Neuron (in vitro differentiated cells): ENCODE measurements around the gene TTC1.
"Not testable (repeated sequence)": the region's sequence is repeated elsewhere in the genome, so short reads cannot be mapped to it uniquely, and the experiment has no call there.

ENCODE experiments used
- H2AFZ ChIP-seq: one replicate; pipeline ENCODE4 v1.6.1; 2013; ENCODE audit warnings: low read depth, mild to moderate bottlenecking, inconsistent platforms, low read length, moderate library complexity
- H3K27me3 ChIP-seq: one replicate; pipeline ENCODE4 v1.6.1; 2013; ENCODE audit warnings: low read length; ENCODE audit not compliant: insufficient read depth
- H3K36me3 ChIP-seq: one replicate; pipeline ENCODE4 v1.6.1; 2013; ENCODE audit warnings: low read length; ENCODE audit not compliant: insufficient read depth
- H3K4me1 ChIP-seq: one replicate; pipeline ENCODE4 v1.6.1; 2013; ENCODE audit warnings: low read length; ENCODE audit not compliant: insufficient read depth
- H3K4me3 ChIP-seq: 2 replicates; pipeline ENCODE4 v1.5.1; 2013; ENCODE audit warnings: mild to moderate bottlenecking, low read length, moderate library complexity
- H3K9me3 ChIP-seq: one replicate; pipeline ENCODE4 v1.6.1; 2013; ENCODE audit warnings: low read length

The TTC1 gene

GRCh38 chr5:160061770-160062169 is 52.8 kb downstream of the TTC1 start:
- peaks cover 3% of the 10 kb centered on the region for H3K9me3 ChIP-seq
- no peak overlapping the region for H2AFZ ChIP-seq
- H3K4me1 ChIP-seq = no peaks in the 10 kb centered on the region
- H3K4me3 ChIP-seq = no peak overlapping the region
- no peaks in the 10 kb centered on the region for H3K27me3 ChIP-seq
- H3K36me3 ChIP-seq = peaks cover 55% of the 10 kb centered on the region

GRCh38 chr5:160064417-160064810 is 55.5 kb downstream of the TTC1 start:
- Histone ChIP-seq H2AFZ (no peak overlapping the region), H3K27me3 (no peaks in the 10 kb centered on the region), H3K4me1 (no peaks in the 10 kb centered on the region), H3K9me3 (no peaks in the 10 kb centered on the region), H3K4me3 (no peak overlapping the region), H3K36me3 (peaks cover 42% of the 10 kb centered on the region)

- H3K36me3 ChIP-seq = peaks cover 35% of the 10 kb centered on the region
- no peaks in the 10 kb centered on the region for H3K9me3 ChIP-seq
- H2AFZ ChIP-seq = no peak overlapping the region
- no peak overlapping the region for H3K4me3 ChIP-seq
- no peaks in the 10 kb centered on the region for H3K27me3 ChIP-seq
- no peaks in the 10 kb centered on the region for H3K4me1 ChIP-seq
Observed at GRCh38 chr5:160064995-160065614, 56.2 kb downstream of the TTC1 start.

GRCh38 chr5:160069120-160069519 is 60.2 kb downstream of the TTC1 start:
- not testable (repeated sequence) for H3K4me3 ChIP-seq, H2AFZ ChIP-seq, H3K9me3 ChIP-seq, H3K27me3 ChIP-seq, H3K4me1 ChIP-seq
- peaks cover 21% of the 10 kb centered on the region for H3K36me3 ChIP-seq

GRCh38 chr5:160071516-160071915 is 62.6 kb downstream of the TTC1 start:
- H3K4me1 ChIP-seq = no peaks in the 10 kb centered on the region
- no peak overlapping the region for H2AFZ ChIP-seq
- peaks cover 10% of the 10 kb centered on the region for H3K36me3 ChIP-seq
- no peak overlapping the region for H3K4me3 ChIP-seq
- H3K27me3 ChIP-seq = no peaks in the 10 kb centered on the region
- H3K9me3 ChIP-seq = no peaks in the 10 kb centered on the region

GRCh38 chr5:160071916-160072315 is 63.0 kb downstream of the TTC1 start:
- H3K4me3 ChIP-seq = no peak overlapping the region
- H3K4me1 ChIP-seq = no peaks in the 10 kb centered on the region
- H3K36me3 ChIP-seq = peaks cover 10% of the 10 kb centered on the region
- no peaks in the 10 kb centered on the region for H3K9me3 ChIP-seq
- no peaks in the 10 kb centered on the region for H3K27me3 ChIP-seq
- no peak overlapping the region for H2AFZ ChIP-seq

GRCh38 chr5:160075073-160075472 is 66.1 kb downstream of the TTC1 start:
- Histone ChIP-seq H3K9me3 (no peaks in the 10 kb centered on the region), H3K4me3 (no peak overlapping the region), H2AFZ (no peak overlapping the region), H3K36me3 (peaks cover 21% of the 10 kb centered on the region), H3K27me3 (no peaks in the 10 kb centered on the region), H3K4me1 (no peaks in the 10 kb centered on the region)

- Histone ChIP-seq H2AFZ (no peak overlapping the region), H3K27me3 (no peaks in the 10 kb centered on the region), H3K4me1 (no peaks in the 10 kb centered on the region), H3K9me3 (no peaks in the 10 kb centered on the region), H3K4me3 (no peak overlapping the region), H3K36me3 (peaks cover 18% of the 10 kb centered on the region)
Observed at GRCh38 chr5:160076997-160077396, 68.1 kb downstream of the TTC1 start.

- Histone ChIP-seq H3K9me3 (no peaks in the 10 kb centered on the region), H3K4me3 (no peak overlapping the region), H2AFZ (no peak overlapping the region), H3K27me3 (no peaks in the 10 kb centered on the region), H3K4me1 (no peaks in the 10 kb centered on the region), H3K36me3 (peaks cover 20% of the 10 kb centered on the region)
Observed at GRCh38 chr5:160079753-160080152, 70.8 kb downstream of the TTC1 start.

- Histone ChIP-seq H3K4me1 (no peaks in the 10 kb centered on the region), H3K9me3 (no peaks in the 10 kb centered on the region), H2AFZ (no peak overlapping the region), H3K27me3 (no peaks in the 10 kb centered on the region), H3K36me3 (peaks cover 18% of the 10 kb centered on the region), H3K4me3 (no peak overlapping the region)
Observed at GRCh38 chr5:160081495-160081894, 72.6 kb downstream of the TTC1 start.

- no peaks in the 10 kb centered on the region for H3K27me3 ChIP-seq
- no peak overlapping the region for H3K4me3 ChIP-seq
- no peaks in the 10 kb centered on the region for H3K9me3 ChIP-seq
- H3K4me1 ChIP-seq = peaks cover 3% of the 10 kb centered on the region
- H3K36me3 ChIP-seq = peaks cover 13% of the 10 kb centered on the region
- no peak overlapping the region for H2AFZ ChIP-seq
Observed at GRCh38 chr5:160082614-160083500, 73.9 kb downstream of the TTC1 start.

GRCh38 chr5:160083501-160083900 is 74.6 kb downstream of the TTC1 start:
- Histone ChIP-seq H3K36me3 (peaks cover 10% of the 10 kb centered on the region), H2AFZ (no peak overlapping the region), H3K4me3 (no peak overlapping the region), H3K4me1 (peaks cover 3% of the 10 kb centered on the region), H3K27me3 (no peaks in the 10 kb centered on the region), H3K9me3 (no peaks in the 10 kb centered on the region)

GRCh38 chr5:160084144-160084543 is 75.2 kb downstream of the TTC1 start:
- H2AFZ ChIP-seq = no peak overlapping the region
- no peaks in the 10 kb centered on the region for H3K27me3 ChIP-seq
- H3K9me3 ChIP-seq = no peaks in the 10 kb centered on the region
- H3K4me3 ChIP-seq = no peak overlapping the region
- H3K36me3 ChIP-seq = peaks cover 8% of the 10 kb centered on the region
- peaks cover 3% of the 10 kb centered on the region for H3K4me1 ChIP-seq
